PC-3 (cell line): Measurements from ENCODE around the gene CAMSAP1.

Source experiments
- EZH2phosphoT487 ChIP-seq: fragments of 300-600 bp; sonication (generic); IDR thresholded peaks from 2 replicates; pipeline ENCODE4 v1.6.1; 2018; ENCODE audit warnings: mild to moderate bottlenecking, antibody characterized with exemption, low read length, borderline replicate concordance
- TF ChIP-seq, protein P1 (sequence below): fragments of 300-600 bp; sonication (generic); conservative IDR thresholded peaks from 2 replicates; pipeline ENCODE4 v1.5.1; 2017; ENCODE audit warnings: antibody characterized with exemption, low read depth, mild to moderate bottlenecking, low read length

DNA sequence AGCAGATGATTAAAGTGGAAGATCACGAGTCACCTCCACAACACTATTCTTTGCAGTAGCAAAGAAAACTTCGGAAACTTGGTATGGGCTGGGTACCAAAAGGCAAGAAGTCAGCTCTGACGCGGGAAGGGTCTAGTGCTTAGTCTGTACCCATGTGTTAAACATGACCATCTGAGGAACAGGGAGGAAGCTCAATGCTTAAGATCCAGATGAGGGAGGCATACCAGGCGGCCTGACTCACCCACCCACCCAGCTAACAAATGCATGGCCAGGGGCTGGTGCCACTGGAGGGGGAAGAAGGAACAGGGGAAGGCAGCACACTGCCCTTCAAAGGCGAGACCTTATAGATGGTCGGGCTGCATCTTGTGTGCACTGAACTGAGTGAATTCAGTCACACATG lies 41.8 kb downstream of the CAMSAP1 start:
- TF ChIP-seq, protein P1, sequence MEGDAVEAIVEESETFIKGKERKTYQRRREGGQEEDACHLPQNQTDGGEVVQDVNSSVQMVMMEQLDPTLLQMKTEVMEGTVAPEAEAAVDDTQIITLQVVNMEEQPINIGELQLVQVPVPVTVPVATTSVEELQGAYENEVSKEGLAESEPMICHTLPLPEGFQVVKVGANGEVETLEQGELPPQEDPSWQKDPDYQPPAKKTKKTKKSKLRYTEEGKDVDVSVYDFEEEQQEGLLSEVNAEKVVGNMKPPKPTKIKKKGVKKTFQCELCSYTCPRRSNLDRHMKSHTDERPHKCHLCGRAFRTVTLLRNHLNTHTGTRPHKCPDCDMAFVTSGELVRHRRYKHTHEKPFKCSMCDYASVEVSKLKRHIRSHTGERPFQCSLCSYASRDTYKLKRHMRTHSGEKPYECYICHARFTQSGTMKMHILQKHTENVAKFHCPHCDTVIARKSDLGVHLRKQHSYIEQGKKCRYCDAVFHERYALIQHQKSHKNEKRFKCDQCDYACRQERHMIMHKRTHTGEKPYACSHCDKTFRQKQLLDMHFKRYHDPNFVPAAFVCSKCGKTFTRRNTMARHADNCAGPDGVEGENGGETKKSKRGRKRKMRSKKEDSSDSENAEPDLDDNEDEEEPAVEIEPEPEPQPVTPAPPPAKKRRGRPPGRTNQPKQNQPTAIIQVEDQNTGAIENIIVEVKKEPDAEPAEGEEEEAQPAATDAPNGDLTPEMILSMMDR, result no peak
- no peak for TF ChIP-seq EZH2phosphoT487
